ENCODE measurements around the gene CDK5RAP2. TPM values are rescaled to one million over a fixed set of nuclear protein-coding genes. Genes with fewer than 3 reads are reported as not detected.

CDK5RAP2 gene
- polyA plus RNA-seq, 1 experiment = 28.1 TPM

DNA sequence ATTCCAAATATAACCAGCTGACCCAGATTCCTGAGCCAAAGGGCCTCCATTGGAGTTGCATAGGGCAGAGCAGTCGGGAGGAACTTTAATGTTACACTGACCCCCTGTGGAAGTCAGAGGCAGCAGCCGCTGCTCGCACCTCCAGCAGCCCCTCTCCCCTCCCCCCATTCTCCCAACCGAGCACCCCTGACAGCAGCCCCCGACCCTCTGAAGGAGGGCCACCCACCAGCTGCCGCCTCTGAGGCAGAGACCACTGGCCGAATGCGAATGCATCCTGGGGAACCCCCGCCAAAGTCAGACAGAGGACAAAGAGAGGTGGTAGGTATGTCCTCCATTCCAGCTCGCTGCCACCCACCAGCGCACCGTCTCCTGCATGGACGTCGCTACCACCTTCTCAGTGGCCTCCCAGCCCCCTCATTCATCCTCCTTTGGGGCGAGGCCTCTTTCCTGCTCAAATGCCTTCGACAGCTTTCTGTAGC, 231.0 kb downstream of the CDK5RAP2 start:
- TF ChIP-seq, protein P1, sequence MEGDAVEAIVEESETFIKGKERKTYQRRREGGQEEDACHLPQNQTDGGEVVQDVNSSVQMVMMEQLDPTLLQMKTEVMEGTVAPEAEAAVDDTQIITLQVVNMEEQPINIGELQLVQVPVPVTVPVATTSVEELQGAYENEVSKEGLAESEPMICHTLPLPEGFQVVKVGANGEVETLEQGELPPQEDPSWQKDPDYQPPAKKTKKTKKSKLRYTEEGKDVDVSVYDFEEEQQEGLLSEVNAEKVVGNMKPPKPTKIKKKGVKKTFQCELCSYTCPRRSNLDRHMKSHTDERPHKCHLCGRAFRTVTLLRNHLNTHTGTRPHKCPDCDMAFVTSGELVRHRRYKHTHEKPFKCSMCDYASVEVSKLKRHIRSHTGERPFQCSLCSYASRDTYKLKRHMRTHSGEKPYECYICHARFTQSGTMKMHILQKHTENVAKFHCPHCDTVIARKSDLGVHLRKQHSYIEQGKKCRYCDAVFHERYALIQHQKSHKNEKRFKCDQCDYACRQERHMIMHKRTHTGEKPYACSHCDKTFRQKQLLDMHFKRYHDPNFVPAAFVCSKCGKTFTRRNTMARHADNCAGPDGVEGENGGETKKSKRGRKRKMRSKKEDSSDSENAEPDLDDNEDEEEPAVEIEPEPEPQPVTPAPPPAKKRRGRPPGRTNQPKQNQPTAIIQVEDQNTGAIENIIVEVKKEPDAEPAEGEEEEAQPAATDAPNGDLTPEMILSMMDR (IDR thresholded peaks at IDR 0.05; ENCODE audit: insufficient read depth, low read depth, low read length) = peak; percentile 65
- Histone ChIP-seq H3K4me3 (ENCODE audit: low read depth, low read length) (no peak overlapping the region), H3K27me3 (ENCODE audit: control insufficient read depth, insufficient read depth, low read length) (no peaks in the 10 kb centered on the region), H3K36me3 (ENCODE audit: control insufficient read depth, insufficient read depth, low read length) (no peaks in the 10 kb centered on the region)
- ChIA-PET POLR2A (no interaction called here), CTCF (interaction anchor here (0.6 to 1.7 kb wide), 6 partner anchors 14 to 983 kb away, joined by 3 to 11 read pairs (median 4); no protein-coding TSS in a partner anchor)
- no peak for DNase-seq (ENCODE audit: low read depth)

DNA sequence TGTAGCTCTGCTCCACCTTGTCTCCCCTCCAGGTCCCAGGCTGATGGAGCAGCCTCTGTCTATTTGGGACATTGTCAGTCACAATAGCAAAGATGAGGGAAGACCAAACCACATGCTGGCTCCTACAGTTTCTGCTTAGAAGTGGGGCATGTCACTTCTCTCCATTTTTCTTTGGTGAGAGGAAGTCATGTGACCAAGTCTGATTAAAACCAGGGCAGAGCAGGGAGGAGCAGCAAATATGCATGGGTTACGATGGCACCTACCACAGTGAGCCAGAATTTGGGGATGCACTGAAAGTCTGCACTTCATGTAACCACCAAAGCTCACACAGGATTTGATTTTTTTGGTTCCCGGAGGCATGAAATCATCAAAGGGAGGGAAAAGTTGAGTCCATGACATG, 234.6 kb downstream of the CDK5RAP2 start:
- DNase-seq (ENCODE audit: low read depth) = no peak
- H3K4me3 ChIP-seq (ENCODE audit: low read depth, low read length) = no peak overlapping the region
- ChIA-PET POLR2A (no interaction called here), CTCF (interaction anchor here (2.4 kb wide), 1 partner anchor 790 kb away, joined by 10 read pairs; no protein-coding TSS in a partner anchor)
- H3K27me3 ChIP-seq (ENCODE audit: control insufficient read depth, insufficient read depth, low read length) = no peaks in the 10 kb centered on the region
- no peaks in the 10 kb centered on the region for H3K36me3 ChIP-seq (ENCODE audit: control insufficient read depth, insufficient read depth, low read length)
- TF ChIP-seq, protein P1 (IDR thresholded peaks at IDR 0.05; ENCODE audit: insufficient read depth, low read depth, low read length) = no peak

DNA sequence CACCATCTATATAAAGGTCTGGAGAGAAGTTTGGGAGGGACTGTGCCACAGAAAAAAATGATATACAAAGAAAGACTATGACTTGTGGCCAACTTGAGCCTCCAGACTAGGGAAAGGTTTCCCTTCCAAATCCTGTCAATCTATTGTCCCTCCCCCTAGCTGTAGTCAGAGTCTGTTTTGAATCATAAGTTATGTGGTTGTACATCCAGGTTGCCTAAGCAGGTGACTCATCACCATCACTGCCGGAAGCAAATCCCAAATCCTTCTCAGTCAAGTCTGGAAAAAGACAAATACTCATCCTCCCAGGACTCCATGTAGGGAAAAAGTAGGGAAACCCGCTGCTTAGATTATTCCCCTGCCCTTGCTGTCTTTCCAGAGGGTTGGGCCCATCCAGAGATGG, 235.7 kb downstream of the CDK5RAP2 start:
- peak; percentile 25 for DNase-seq (ENCODE audit: low read depth)
- TF ChIP-seq, protein P1 (IDR thresholded peaks at IDR 0.05; ENCODE audit: insufficient read depth, low read depth, low read length) = no peak
- CTCF ChIA-PET = interaction anchor here (2.4 kb wide), 1 partner anchor 789 kb away, joined by 10 read pairs; no protein-coding TSS in a partner anchor
- no peaks in the 10 kb centered on the region for H3K36me3 ChIP-seq (ENCODE audit: control insufficient read depth, insufficient read depth, low read length)
- POLR2A ChIA-PET = no interaction called here
- H3K27me3 ChIP-seq (ENCODE audit: control insufficient read depth, insufficient read depth, low read length) = no peaks in the 10 kb centered on the region
- H3K4me3 ChIP-seq (ENCODE audit: low read depth, low read length) = no peak overlapping the region

DNA sequence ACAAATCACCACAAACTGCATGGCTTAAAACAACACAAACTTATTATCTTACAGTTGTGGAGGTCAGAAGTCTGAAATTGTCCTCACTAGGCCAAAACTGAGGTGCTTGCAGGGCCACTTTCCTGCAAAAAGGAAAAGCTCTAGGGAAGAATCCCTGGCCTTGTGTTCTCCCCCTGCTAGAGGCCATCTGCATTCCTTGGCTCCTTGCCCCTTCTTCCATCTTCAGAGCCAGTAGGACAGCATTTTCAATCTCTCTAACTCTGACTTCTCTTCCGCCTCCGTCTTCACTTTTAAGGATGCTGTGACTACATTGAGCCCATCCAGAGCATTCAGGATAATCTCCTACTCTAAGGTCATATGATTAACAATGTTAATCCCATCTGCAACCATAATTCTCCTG, 236.6 kb downstream of the CDK5RAP2 start:
- Histone ChIP-seq H3K4me3 (ENCODE audit: low read depth, low read length) (no peak overlapping the region), H3K36me3 (ENCODE audit: control insufficient read depth, insufficient read depth, low read length) (no peaks in the 10 kb centered on the region), H3K27me3 (ENCODE audit: control insufficient read depth, insufficient read depth, low read length) (no peaks in the 10 kb centered on the region)
- ChIA-PET POLR2A (no interaction called here), CTCF (no interaction called here)
- DNase-seq (ENCODE audit: low read depth) = no peak
- TF ChIP-seq, protein P1 (IDR thresholded peaks at IDR 0.05; ENCODE audit: insufficient read depth, low read depth, low read length) = no peak

Other genes with a start within 250 kb of the CDK5RAP2 start
- gene MEGF9, start 134.3 kb upstream of the CDK5RAP2 start, polyA plus RNA-seq (2011; rRNA removed) = 1.1 and 2.0 TPM in 2 replicates
- gene FBXW2, start 213.2 kb upstream of the CDK5RAP2 start, polyA plus RNA-seq (2011; rRNA removed) = 40.8 and 47.8 TPM in 2 replicates

All from BJ (cell line).